AG04449 (cell line): ENCODE data around the gene ISCU.
"Not testable (repeated sequence)": the region's sequence is repeated elsewhere in the genome, so short reads cannot be mapped to it uniquely, and the experiment has no call there.

Source experiments
- CTCF ChIA-PET: fragments of 350-600 bp; formaldehyde crosslinking; extraction: SDS; loops from one replicate; lab custom pipeline; 2021; ENCODE audit warnings: antibody characterized with exemption; lab: Yijun Ruan, JAX
- POLR2A ChIA-PET: fragments of 400-600, 350-600 bp; formaldehyde crosslinking; extraction: SDS; loops from one replicate; lab custom pipeline; 2020; ENCODE audit warnings: antibody characterized with exemption, inconsistent platforms; lab: Yijun Ruan, JAX
- DNase-seq: peaks from one replicate; pipeline ENCODE4 v3.0.0-alpha.2; 2010; ENCODE audit warnings: low read depth, low spot score
- H3K4me3 ChIP-seq: 2 replicates; pipeline ENCODE4 v1.5.1; 2011; ENCODE audit warnings: low read depth, mild to moderate bottlenecking, control low read depth, low read length
- CTCF ChIP-seq: IDR thresholded peaks from one replicate; pipeline ENCODE4 v1.5.1; 2011; ENCODE audit warnings: mild to moderate bottlenecking, moderate library complexity, low read length, control low read depth, inconsistent platforms; ENCODE audit not compliant: insufficient read depth; ENCODE audit errors: missing control alignments

Gene ISCU

GRCh38 chr12:108571609-108572165, 9.3 kb downstream of the ISCU start:
- CTCF ChIA-PET: interaction anchor here (1.2 to 24.1 kb wide), 12 partner anchors 10 to 523 kb away, joined by 4 to 1115 read pairs (median 10); partner anchors contain the start of genes ALKBH2, ISCU, SART3 and TMEM119
- POLR2A ChIA-PET: no interaction called here

GRCh38 chr12:108572166-108572790, 9.9 kb downstream of the ISCU start:
- ChIA-PET CTCF (interaction anchor here (1.2 to 24.1 kb wide), 5 partner anchors 8 to 520 kb away, joined by 4 to 1115 read pairs (median 13); partner anchors contain the start of genes ALKBH2 and TMEM119), POLR2A (no interaction called here)
- DNase-seq: no peak
- TF ChIP-seq CTCF: no peak
- H3K4me3 ChIP-seq: no peak overlapping the region

More at GRCh38 chr12:108571609-108572165, 9.3 kb downstream of the ISCU start:
- TF ChIP-seq CTCF: no peak
- DNase-seq: no peak
- H3K4me3 ChIP-seq: no peak overlapping the region

GRCh38 chr12:108573317-108573716, 10.9 kb downstream of the ISCU start:
- TF ChIP-seq CTCF: no peak
- DNase-seq: no peak
- ChIA-PET CTCF (interaction anchor here (1.6 to 24.1 kb wide), 3 partner anchors 9 to 519 kb away, joined by 13 to 1115 read pairs (median 18); partner anchors contain the start of gene ALKBH2), POLR2A (no interaction called here)
- H3K4me3 ChIP-seq: no peak overlapping the region

GRCh38 chr12:108574276-108574675, 11.9 kb downstream of the ISCU start:
- POLR2A ChIA-PET, H3K4me3 ChIP-seq, DNase-seq: not testable (repeated sequence)
- CTCF ChIA-PET: interaction anchor here (4.2 to 24.1 kb wide), 2 partner anchors 9 to 40 kb away, joined by 33 to 1115 read pairs; no protein-coding TSS in a partner anchor

- H3K4me3 ChIP-seq: no peak overlapping the region
- POLR2A ChIA-PET: no interaction called here
- DNase-seq: no peak
- CTCF ChIA-PET: interaction anchor here (1.2 to 24.1 kb wide), 4 partner anchors 10 to 375 kb away, joined by 4 to 1115 read pairs (median 26); no protein-coding TSS in a partner anchor
- no peak for TF ChIP-seq CTCF
Measured at GRCh38 chr12:108575199-108575912, 13.0 kb downstream of the ISCU start.

- ChIA-PET POLR2A (interaction anchor here (0.9 kb wide), 1 partner anchor 21 kb away, joined by 3 read pairs; the partner anchor contains the start of gene TMEM119), CTCF (interaction anchor here (0.8 to 24.1 kb wide), 6 partner anchors 9 to 228 kb away, joined by 3 to 1115 read pairs (median 16); no protein-coding TSS in a partner anchor)
- no peak overlapping the region for H3K4me3 ChIP-seq
- no peak for DNase-seq
- no peak for TF ChIP-seq CTCF
Measured at GRCh38 chr12:108576660-108577234, 14.4 kb downstream of the ISCU start.
